Testis (tissue), 2 donors: ENCODE measurements around the gene FBLN2.
"Not testable (repeated sequence)": the region's sequence is repeated elsewhere in the genome, so short reads cannot be mapped to it uniquely, and the experiment has no call there.

Source experiments
- POLR2A ChIP-seq: fragments of 450-650 bp; IDR thresholded peaks from one replicate; pipeline ENCODE4 v1.6.1; 2017; ENCODE audit warnings: antibody characterized with exemption, mild to moderate bottlenecking, moderate library complexity
- TF ChIP-seq, protein P1 (sequence below), 3 experiments: fragments of 450-650 bp in 2 of 3; fragments of 200-600 bp in 1 of 3; sonication (generic) in 1 of 3; IDR thresholded peaks; one replicate each; pipeline ENCODE4 v1.5.1; 2016 to 2019; ENCODE audit warnings: antibody characterized with exemption in 3 of 3, mild to moderate bottlenecking in 2 of 3, moderate library complexity in 1 of 3

DNA sequence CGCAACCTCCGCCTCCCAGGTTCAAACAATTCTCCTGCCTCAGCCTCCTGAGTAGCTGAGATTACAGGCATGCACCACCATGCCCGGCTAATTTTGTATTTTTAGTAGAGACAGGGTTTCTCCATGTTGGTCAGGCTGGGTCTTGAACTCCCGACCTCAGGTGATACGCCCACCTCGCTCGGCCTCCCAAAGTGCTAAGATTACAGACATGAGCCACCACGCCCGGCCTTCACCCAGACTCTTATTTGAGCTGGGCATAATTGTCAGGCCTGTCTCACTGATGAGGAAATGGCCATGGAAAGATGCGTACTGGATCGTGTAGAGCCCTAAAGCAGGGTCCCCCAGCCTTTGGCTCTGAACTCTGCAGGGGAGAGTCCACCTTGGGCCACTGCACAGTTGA, 49.7 kb upstream of the FBLN2 start:
- TF ChIP-seq, protein P1, sequence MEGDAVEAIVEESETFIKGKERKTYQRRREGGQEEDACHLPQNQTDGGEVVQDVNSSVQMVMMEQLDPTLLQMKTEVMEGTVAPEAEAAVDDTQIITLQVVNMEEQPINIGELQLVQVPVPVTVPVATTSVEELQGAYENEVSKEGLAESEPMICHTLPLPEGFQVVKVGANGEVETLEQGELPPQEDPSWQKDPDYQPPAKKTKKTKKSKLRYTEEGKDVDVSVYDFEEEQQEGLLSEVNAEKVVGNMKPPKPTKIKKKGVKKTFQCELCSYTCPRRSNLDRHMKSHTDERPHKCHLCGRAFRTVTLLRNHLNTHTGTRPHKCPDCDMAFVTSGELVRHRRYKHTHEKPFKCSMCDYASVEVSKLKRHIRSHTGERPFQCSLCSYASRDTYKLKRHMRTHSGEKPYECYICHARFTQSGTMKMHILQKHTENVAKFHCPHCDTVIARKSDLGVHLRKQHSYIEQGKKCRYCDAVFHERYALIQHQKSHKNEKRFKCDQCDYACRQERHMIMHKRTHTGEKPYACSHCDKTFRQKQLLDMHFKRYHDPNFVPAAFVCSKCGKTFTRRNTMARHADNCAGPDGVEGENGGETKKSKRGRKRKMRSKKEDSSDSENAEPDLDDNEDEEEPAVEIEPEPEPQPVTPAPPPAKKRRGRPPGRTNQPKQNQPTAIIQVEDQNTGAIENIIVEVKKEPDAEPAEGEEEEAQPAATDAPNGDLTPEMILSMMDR (IDR thresholded peaks at IDR 0.05) = not testable (repeated sequence)
- not testable (repeated sequence) for TF ChIP-seq POLR2A
